HG02642 (cell line): Measurements from ENCODE around the gene TRNT1.
A peak's percentile ranks its signal among the peaks of the same experiment; 100 is the strongest.

Source experiments
- ATAC-seq: cut with Tn5 transposase; IDR thresholded peaks from one replicate; pipeline ENCODE4 v1.9.1; 2021; ENCODE audit warnings: mild to moderate bottlenecking; ENCODE audit not compliant: unreplicated experiment, poor library complexity

The TRNT1 gene

GRCh38 chr3:3172627-3173026 is 45.9 kb downstream of the TRNT1 start:
- ATAC-seq: no peak

GRCh38 chr3:3177861-3178497 is 51.2 kb downstream of the TRNT1 start:
- no peak for ATAC-seq

- ATAC-seq: peak; percentile 1
Observed at GRCh38 chr3:3178498-3179328, 52.0 kb downstream of the TRNT1 start.

GRCh38 chr3:3179407-3180094 is 52.8 kb downstream of the TRNT1 start, which contains the start of gene CRBN:
CRBN (minus strand) TSS chr3:3179691; CDS start chr3:3179687, 4 bp downstream.
- ATAC-seq: peak; percentile 99

GRCh38 chr3:3180456-3180855 is 53.7 kb downstream of the TRNT1 start:
- ATAC-seq: no peak

- ATAC-seq: no peak
Observed at GRCh38 chr3:3184876-3185275, 58.1 kb downstream of the TRNT1 start.

GRCh38 chr3:3189102-3189727 is 62.5 kb downstream of the TRNT1 start:
- ATAC-seq: no peak

- no peak for ATAC-seq
Observed at GRCh38 chr3:3189961-3190360, 63.2 kb downstream of the TRNT1 start.

- no peak for ATAC-seq
Observed at GRCh38 chr3:3191675-3192285, 65.0 kb downstream of the TRNT1 start.

- ATAC-seq: no peak
Observed at GRCh38 chr3:3192286-3192675, 65.5 kb downstream of the TRNT1 start.

GRCh38 chr3:3194861-3195260 is 68.1 kb downstream of the TRNT1 start:
- ATAC-seq: no peak

- no peak for ATAC-seq
Observed at GRCh38 chr3:3196148-3196861, 69.6 kb downstream of the TRNT1 start.
